ENCODE measurements around the gene RALBP1. TPM values are rescaled to one million over a fixed set of nuclear protein-coding genes. Genes with fewer than 3 reads are reported as not detected.

RALBP1 gene
- total and polyA plus RNA-seq, 9 of the 15 experiments (the other 6 are each of a cell fraction or from before 2014, with no cell fraction given): 10.9 to 70.0 (median 61.3) TPM

GRCh38 chr18:9586814-9587213 is 111.5 kb downstream of the RALBP1 start:
- intact Hi-C loops (cut with micrococcal nuclease): no loop called here
- no peaks in the 10 kb centered on the region for H3K9me1 ChIP-seq (ENCODE audit: control insufficient read depth, insufficient read depth, low read length)
- POLR2A ChIA-PET: no interaction called here
- no peak overlapping the region for H3K4me2 ChIP-seq (ENCODE audit: insufficient read depth, low read length)
- H3K36me3 ChIP-seq (ENCODE audit: control insufficient read depth, insufficient read depth, low read length): peaks cover 81% of the 10 kb centered on the region
- in situ Hi-C loops (cut with MboI): no loop called here
- peaks cover 9% of the 10 kb centered on the region; the same call in 1 of the 3 replicates for H3K79me2 ChIP-seq (ENCODE audit: control insufficient read depth, insufficient read depth, low read length)
- H3K9ac ChIP-seq (ENCODE audit: insufficient read depth in 1 of 2, low read depth in 2 of 2, low read length in 2 of 2): no peak overlapping the region
- no peak overlapping the region for H3K27ac ChIP-seq (ENCODE audit: extremely low read depth, low read depth, low read length)
- TF ChIP-seq ZNF408 (CRISPR knock-in tag; IDR thresholded peaks at IDR 0.05; ENCODE audit: low read depth) (no peak), ZNF239 (CRISPR knock-in tag; IDR thresholded peaks at IDR 0.05) (no peak), HDGF (IDR thresholded peaks at IDR 0.05) (no peak), USF2 (CRISPR knock-in tag; IDR thresholded peaks at IDR 0.05) (no peak), FOSL1 (tag; conservative IDR thresholded peaks at IDR 0.05) (no peak), CHD2 (IDR thresholded peaks at IDR 0.05; ENCODE audit: low read depth, low read length) (no peak), TAF7 (tag; IDR thresholded peaks at IDR 0.05) (no peak), NR2C2 (CRISPR knock-in tag; IDR thresholded peaks at IDR 0.05) (no peak), NR2C2 (tag; IDR thresholded peaks at IDR 0.05) (no peak), ZNF41 (CRISPR knock-in tag; conservative IDR thresholded peaks at IDR 0.05) (no peak), KLF10 (CRISPR knock-in tag; IDR thresholded peaks at IDR 0.05) (no peak), MITF (IDR thresholded peaks at IDR 0.05) (no peak), PML (IDR thresholded peaks at IDR 0.05; ENCODE audit: low read length) (no peak), CREBBP (IDR thresholded peaks at IDR 0.05; ENCODE audit: low read depth, low read length) (no peak), SRSF3 (IDR thresholded peaks at IDR 0.05; ENCODE audit: insufficient read depth, low read length) (no peak), TGIF2 (CRISPR knock-in tag; IDR thresholded peaks at IDR 0.05) (no peak), NR2C1 (IDR thresholded peaks at IDR 0.05) (no peak), NR2C1 (tag; IDR thresholded peaks at IDR 0.05) (no peak), HCFC1 (IDR thresholded peaks at IDR 0.05; ENCODE audit: low read depth, low read length) (no peak), RNF2 (IDR thresholded peaks at IDR 0.05) (no peak), RBM34 (IDR thresholded peaks at IDR 0.05; ENCODE audit: borderline replicate concordance, insufficient read depth, low read length) (no peak), NCOR1 (IDR thresholded peaks at IDR 0.05) (no peak)
- 93% methylated on average over 3 of the region's 3 CpGs for WGBS (ENCODE audit: insufficient coverage, low coverage, missing lambda C conversion rate)
- CTCF ChIA-PET (ENCODE audit: low intra/inter-chr PET ratio): no interaction called here
- H3K9me3 ChIP-seq (replicated peaks; ENCODE audit: control insufficient read depth, insufficient read depth, low read depth, low read length): no peaks in the 10 kb centered on the region
- no peak for ATAC-seq
- H3K4me3 ChIP-seq: no peak overlapping the region
- no peak overlapping the region for H2AFZ ChIP-seq (ENCODE audit: low read depth, low read length)
- FAIRE-seq: no peak
- BruUV-seq (replicated peaks): no TSS peak
- H4K20me1 ChIP-seq (replicated peaks; ENCODE audit: control insufficient read depth, insufficient read depth, low read length): no peaks in the 10 kb centered on the region
- no peak for DNase-seq (ENCODE audit: extremely low read depth in 1 of 4, low spot score in 3 of 4)
- H3K27me3 ChIP-seq (ENCODE audit: control insufficient read depth in 2 of 2, insufficient read depth in 2 of 2, low read length in 2 of 2): no peaks in the 10 kb centered on the region
- H3K4me1 ChIP-seq (replicated peaks in 1 of 2; ENCODE audit: control insufficient read depth in 2 of 2, insufficient read depth in 2 of 2, low read length in 2 of 2): no peaks in the 10 kb centered on the region

Data from K562 (cell line).